Endothelial cell (in vitro differentiated cells): Measurements from ENCODE around the gene RND3. TPM values are rescaled to one million over a fixed set of nuclear protein-coding genes. Genes with fewer than 3 reads are reported as not detected.

Experiments used
- DNase-seq: peaks from one replicate; pipeline ENCODE4 v3.0.0; 2021; ENCODE audit warnings: low spot score
- H3K27ac Mint-ChIP-seq: one replicate; pipeline ENCODE4 v1.8.0; 2021; ENCODE audit warnings: mixed read lengths, inconsistent platforms; ENCODE audit not compliant: unreplicated experiment
- H3K27me3 Mint-ChIP-seq: one replicate; pipeline ENCODE4 v1.8.0; 2021; ENCODE audit warnings: mild to moderate bottlenecking, moderate library complexity, mixed read lengths, inconsistent platforms; ENCODE audit not compliant: unreplicated experiment
- H3K36me3 Mint-ChIP-seq: one replicate; pipeline ENCODE4 v1.8.0; 2021; ENCODE audit warnings: mild to moderate bottlenecking, low read depth, mixed read lengths, inconsistent platforms; ENCODE audit not compliant: unreplicated experiment
- H3K4me1 Mint-ChIP-seq: one replicate; pipeline ENCODE4 v1.8.0; 2021; ENCODE audit warnings: mild to moderate bottlenecking, mixed read lengths, inconsistent platforms; ENCODE audit not compliant: unreplicated experiment
- H3K4me3 Mint-ChIP-seq: one replicate; pipeline ENCODE4 v1.8.0; 2021; ENCODE audit warnings: mild to moderate bottlenecking, mixed read lengths, inconsistent platforms; ENCODE audit not compliant: unreplicated experiment
- H3K9me3 Mint-ChIP-seq: one replicate; pipeline ENCODE4 v1.8.0; 2021; ENCODE audit warnings: mixed read lengths, inconsistent platforms; ENCODE audit not compliant: unreplicated experiment
- total RNA-seq: library from RNA; stranded (reverse); fragmentation: NEBNext Ultra II Directional; extraction: Animal tissue kit (Norgen Biotek cat#: 25700); gene quantifications from one replicate; pipeline ENCODE4 v1.2.1, GENCODE V29; 2021; ENCODE audit not compliant: unreplicated experiment
- TF ChIP-seq, protein P1 (sequence below): fragments of 200-600 bp; sonication (generic); IDR thresholded peaks from one replicate; pipeline ENCODE4 v1.5.0; 2021; ENCODE audit warnings: antibody characterized with exemption; ENCODE audit not compliant: unreplicated experiment

The RND3 gene
- total RNA-seq, 1 donor from 2014 or later = 2.9 TPM

DNA sequence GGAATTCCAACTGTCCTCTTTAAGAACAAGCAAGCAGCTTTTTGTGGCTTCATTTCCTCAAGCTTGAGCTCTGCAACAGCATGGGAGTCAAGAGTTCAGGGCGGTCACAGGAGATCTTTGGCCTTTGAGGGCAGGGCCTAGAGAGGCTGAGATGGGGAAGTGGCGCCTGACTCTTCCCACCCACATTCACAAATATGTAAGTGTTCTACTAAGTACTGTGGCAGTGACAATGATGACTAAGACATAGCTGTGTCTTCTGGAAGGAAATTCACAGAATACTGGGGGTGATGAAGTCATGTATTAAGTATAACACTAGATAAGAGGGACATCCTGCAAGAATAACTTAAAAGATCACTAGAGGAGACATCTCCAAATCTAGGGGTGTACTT lies 15.0 kb downstream of the RND3 start:
- DNase-seq = no peak
- TF ChIP-seq, protein P1, sequence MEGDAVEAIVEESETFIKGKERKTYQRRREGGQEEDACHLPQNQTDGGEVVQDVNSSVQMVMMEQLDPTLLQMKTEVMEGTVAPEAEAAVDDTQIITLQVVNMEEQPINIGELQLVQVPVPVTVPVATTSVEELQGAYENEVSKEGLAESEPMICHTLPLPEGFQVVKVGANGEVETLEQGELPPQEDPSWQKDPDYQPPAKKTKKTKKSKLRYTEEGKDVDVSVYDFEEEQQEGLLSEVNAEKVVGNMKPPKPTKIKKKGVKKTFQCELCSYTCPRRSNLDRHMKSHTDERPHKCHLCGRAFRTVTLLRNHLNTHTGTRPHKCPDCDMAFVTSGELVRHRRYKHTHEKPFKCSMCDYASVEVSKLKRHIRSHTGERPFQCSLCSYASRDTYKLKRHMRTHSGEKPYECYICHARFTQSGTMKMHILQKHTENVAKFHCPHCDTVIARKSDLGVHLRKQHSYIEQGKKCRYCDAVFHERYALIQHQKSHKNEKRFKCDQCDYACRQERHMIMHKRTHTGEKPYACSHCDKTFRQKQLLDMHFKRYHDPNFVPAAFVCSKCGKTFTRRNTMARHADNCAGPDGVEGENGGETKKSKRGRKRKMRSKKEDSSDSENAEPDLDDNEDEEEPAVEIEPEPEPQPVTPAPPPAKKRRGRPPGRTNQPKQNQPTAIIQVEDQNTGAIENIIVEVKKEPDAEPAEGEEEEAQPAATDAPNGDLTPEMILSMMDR = no peak
- Mint-ChIP-seq H3K4me1 (peaks cover 13% of the 10 kb centered on the region), H3K27me3 (no peaks in the 10 kb centered on the region), H3K9me3 (no peaks in the 10 kb centered on the region), H3K27ac (no peak overlapping the region), H3K4me3 (no peak overlapping the region), H3K36me3 (no peaks in the 10 kb centered on the region)

DNA sequence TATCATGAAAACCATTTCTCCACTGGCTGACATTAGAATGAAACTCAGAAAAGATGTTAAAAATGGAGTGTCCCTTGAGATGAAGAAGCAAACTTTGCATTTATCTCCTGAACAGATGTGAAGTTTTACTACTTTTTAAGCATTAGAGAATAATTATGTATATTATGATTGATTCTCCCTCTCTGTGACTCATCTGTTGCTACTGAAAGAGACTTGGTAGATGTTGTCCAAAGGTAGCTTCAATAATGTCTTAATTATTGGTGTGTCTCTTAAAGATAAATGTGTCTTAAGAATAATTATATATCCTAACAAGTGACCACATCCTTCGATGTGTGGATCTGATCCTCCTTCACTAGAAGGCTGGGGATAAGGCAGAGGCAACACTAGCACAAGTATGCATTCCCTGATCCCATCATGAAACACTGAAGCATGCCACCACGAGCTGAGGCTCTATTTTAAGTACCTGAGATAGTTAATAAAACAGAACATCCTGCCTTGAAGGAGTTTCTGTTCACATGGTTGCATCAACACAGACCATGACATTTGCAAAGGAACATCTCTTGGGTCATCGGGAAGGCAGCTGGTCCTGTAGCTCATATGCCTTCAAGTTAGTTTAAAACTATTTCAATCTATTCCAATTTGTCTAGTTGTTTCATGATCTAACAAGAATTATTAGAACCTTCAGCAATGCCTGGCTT lies 15.5 kb downstream of the RND3 start:
- Mint-ChIP-seq H3K36me3 (no peaks in the 10 kb centered on the region), H3K4me1 (peaks cover 9% of the 10 kb centered on the region), H3K4me3 (no peak overlapping the region), H3K27ac (no peak overlapping the region), H3K27me3 (no peaks in the 10 kb centered on the region), H3K9me3 (no peaks in the 10 kb centered on the region)
- no peak for DNase-seq
- TF ChIP-seq, protein P1 = no peak

DNA sequence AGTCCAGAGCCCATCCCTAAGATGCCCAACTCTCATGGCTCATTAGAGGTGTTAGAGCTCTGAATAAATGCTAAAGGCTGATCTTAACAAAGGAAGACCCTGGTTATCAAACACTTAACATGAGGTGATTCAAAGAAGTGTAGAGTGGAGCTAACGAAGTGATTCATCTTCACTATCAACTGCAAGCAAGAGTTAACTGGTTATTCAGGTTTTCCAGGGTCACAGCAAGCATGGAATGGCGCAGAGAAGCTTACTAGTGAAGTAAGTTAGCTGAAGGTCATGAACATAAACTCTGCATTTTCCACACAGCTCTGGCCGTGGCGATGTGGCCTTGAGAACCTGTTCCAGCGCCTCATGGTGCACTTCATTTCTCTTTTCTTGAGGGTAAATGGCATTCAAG lies 17.0 kb downstream of the RND3 start:
- no peak overlapping the region for H3K27ac Mint-ChIP-seq
- TF ChIP-seq, protein P1 = no peak
- no peaks in the 10 kb centered on the region for H3K9me3 Mint-ChIP-seq
- no peak for DNase-seq
- H3K4me1 Mint-ChIP-seq = peaks cover 7% of the 10 kb centered on the region
- H3K27me3 Mint-ChIP-seq = no peaks in the 10 kb centered on the region
- H3K4me3 Mint-ChIP-seq = no peak overlapping the region
- no peaks in the 10 kb centered on the region for H3K36me3 Mint-ChIP-seq

DNA sequence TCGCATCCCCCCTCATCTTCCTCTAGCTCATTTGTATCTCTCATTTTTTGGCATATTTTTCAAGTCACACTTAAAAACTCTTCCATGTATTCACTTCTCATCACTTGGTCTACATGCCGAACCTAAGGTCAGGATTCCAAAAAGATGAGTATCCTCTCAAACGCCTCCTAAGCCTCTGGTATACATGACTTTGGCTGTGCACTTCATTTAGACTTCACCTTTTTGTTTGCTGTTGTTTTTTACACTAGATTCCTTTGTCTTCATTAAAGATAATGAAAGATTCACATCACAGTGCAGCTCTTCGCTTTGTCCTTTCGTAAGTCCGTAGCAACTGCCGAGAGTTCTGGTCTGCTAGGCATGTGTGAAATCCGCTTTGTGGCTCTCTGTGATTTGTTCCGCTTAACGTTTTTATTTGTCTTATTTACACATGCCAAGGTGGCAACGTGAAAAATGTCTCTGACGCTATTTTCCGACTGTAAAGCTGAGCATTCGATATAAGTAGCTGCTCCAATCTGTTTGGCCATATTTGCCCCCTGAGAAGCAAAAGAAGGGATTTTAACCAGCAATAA lies 17.7 kb downstream of the RND3 start:
- Mint-ChIP-seq H3K4me1 (peaks cover 7% of the 10 kb centered on the region), H3K27ac (no peak overlapping the region), H3K36me3 (no peaks in the 10 kb centered on the region), H3K4me3 (no peak overlapping the region), H3K27me3 (no peaks in the 10 kb centered on the region), H3K9me3 (no peaks in the 10 kb centered on the region)
- no peak for DNase-seq
- TF ChIP-seq, protein P1 = no peak

DNA sequence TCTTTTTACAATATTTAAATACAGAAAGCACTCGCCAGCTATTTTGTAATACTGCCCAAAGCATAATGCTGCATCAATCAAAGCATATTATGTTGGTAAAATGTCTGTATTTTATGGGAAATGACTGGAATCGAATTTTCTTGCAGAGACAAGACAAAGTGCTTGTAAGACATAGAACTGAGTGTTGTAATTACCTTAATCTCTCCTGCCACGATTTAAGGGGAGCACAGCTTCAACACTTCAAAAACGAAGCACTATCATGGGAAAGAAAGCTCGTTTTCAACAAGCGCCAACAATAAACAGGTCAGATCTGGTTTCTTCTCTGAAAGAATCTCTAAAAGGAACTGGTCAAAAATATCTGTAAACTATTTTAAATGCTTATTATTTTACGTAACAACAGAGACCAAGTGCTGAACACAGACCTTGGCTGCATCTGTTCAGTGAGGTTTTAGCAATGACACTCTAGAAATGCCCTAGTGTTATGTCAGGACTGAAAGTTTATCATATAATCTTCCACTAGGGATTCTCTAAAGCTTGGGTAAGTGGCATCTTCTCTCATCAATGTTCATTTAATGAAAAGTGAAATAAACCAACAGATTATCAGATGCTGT lies 19.0 kb downstream of the RND3 start:
- Mint-ChIP-seq H3K27me3 (no peaks in the 10 kb centered on the region), H3K4me1 (peaks cover 3% of the 10 kb centered on the region), H3K9me3 (no peaks in the 10 kb centered on the region), H3K27ac (no peak overlapping the region), H3K36me3 (no peaks in the 10 kb centered on the region), H3K4me3 (no peak overlapping the region)
- DNase-seq = no peak
- TF ChIP-seq, protein P1 = no peak
